Iris pigment epithelial cell (primary cell): Measurements from ENCODE around the gene GBP1.
"Not testable (repeated sequence)": the region's sequence is repeated elsewhere in the genome, so short reads cannot be mapped to it uniquely, and the experiment has no call there.

ENCODE experiments used
- DNase-seq: peaks from one replicate; pipeline ENCODE4 v3.0.0-alpha.2; 2011; ENCODE audit warnings: low read depth

The GBP1 gene

GRCh38 chr1:89065079-89065868 is at the start of gene GBP1:
Gene GBP1 (minus strand): TSS chr1:89065208. CDS start chr1:89063234, 1,974 bp downstream.
- peak; percentile 95 for DNase-seq

GRCh38 chr1:89114662-89115061 is 49.7 kb upstream of the GBP1 start:
- no peak for DNase-seq

- no peak for DNase-seq
Observed at GRCh38 chr1:89112871-89113613, 48.0 kb upstream of the GBP1 start.

- DNase-seq, result no peak
Observed at GRCh38 chr1:89104687-89105086, 39.7 kb upstream of the GBP1 start.

GRCh38 chr1:89104147-89104546 is 39.1 kb upstream of the GBP1 start:
- DNase-seq, result peak; percentile 4

GRCh38 chr1:89102021-89102420 is 37.0 kb upstream of the GBP1 start:
- no peak for DNase-seq

GRCh38 chr1:89100412-89100811 is 35.4 kb upstream of the GBP1 start:
- DNase-seq, result no peak

- no peak for DNase-seq
Observed at GRCh38 chr1:89098857-89099256, 33.8 kb upstream of the GBP1 start.

- DNase-seq, result no peak
Observed at GRCh38 chr1:89095737-89096136, 30.7 kb upstream of the GBP1 start.

- peak; percentile 1 for DNase-seq
Observed at GRCh38 chr1:89089962-89090361, 25.0 kb upstream of the GBP1 start.

- no peak for DNase-seq
Observed at GRCh38 chr1:89088572-89088971, 23.6 kb upstream of the GBP1 start.

- DNase-seq, result no peak
Observed at GRCh38 chr1:89087241-89087640, 22.2 kb upstream of the GBP1 start.

GRCh38 chr1:89085781-89086180 is 20.8 kb upstream of the GBP1 start:
- DNase-seq, result peak; percentile 41

GRCh38 chr1:89081005-89081404 is 16.0 kb upstream of the GBP1 start:
- DNase-seq, result no peak

GRCh38 chr1:89080068-89080467 is 15.1 kb upstream of the GBP1 start:
- DNase-seq, result not testable (repeated sequence)

GRCh38 chr1:89072466-89073065 is 7.6 kb upstream of the GBP1 start:
- not testable (repeated sequence) for DNase-seq

- DNase-seq, result no peak
Observed at GRCh38 chr1:89070509-89070908, 5.5 kb upstream of the GBP1 start.

GRCh38 chr1:89069951-89070350 is 4.9 kb upstream of the GBP1 start:
- DNase-seq, result no peak

GRCh38 chr1:89068291-89068690 is 3.3 kb upstream of the GBP1 start:
- peak; percentile 74 for DNase-seq

- DNase-seq, result no peak
Observed at GRCh38 chr1:89064632-89065031, 376 bp downstream of the GBP1 start.

- DNase-seq, result no peak
Observed at GRCh38 chr1:89063094-89063493, 1.9 kb downstream of the GBP1 start.

- DNase-seq, result peak; percentile 36
Observed at GRCh38 chr1:89060091-89060490, 4.9 kb downstream of the GBP1 start.

- no peak for DNase-seq
Observed at GRCh38 chr1:89051955-89052312, 13.1 kb downstream of the GBP1 start.
